ENCODE results near the gene VPS13D.
A peak's percentile ranks its signal among the peaks of the same experiment; 100 is the strongest.

VPS13D gene

DNA sequence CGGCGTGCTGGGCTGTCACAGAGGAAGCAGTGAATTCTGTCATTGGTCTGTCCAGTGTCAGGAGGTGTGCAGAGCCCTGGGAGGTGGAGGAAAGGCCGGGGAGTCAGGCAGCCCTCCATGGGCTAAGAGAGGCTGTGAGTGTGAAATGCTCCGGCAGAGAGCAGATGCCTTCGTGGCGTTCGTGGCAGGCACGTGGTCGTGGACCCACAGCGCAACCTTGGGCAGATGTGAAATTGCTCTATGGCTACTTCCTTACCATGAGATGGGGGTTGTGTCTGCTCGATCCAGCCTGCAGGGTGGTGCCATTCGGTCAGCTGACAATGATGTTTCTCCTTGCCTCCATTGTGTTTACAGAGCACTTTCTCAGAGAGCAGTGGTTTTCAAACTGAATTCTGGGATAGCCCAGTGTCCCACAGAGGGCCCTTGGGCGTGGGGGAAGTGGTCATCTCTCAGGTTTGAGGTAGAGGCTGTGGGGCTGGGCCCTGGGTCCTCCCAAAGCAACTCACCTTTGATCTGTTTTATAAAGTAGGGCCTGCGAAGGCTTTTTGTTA lies 35.1 kb upstream of the VPS13D start:
- TF ChIP-seq TEAD4 (IDR thresholded peaks at IDR 0.05) (no peak), EP300 (IDR thresholded peaks at IDR 0.05; ENCODE audit: borderline replicate concordance) (no peak), CREB1 (IDR thresholded peaks at IDR 0.05; ENCODE audit: low read depth) (no peak), YY1 (IDR thresholded peaks at IDR 0.05; ENCODE audit: low read depth) (no peak), RAD21 (IDR thresholded peaks at IDR 0.05; ENCODE audit: low read depth) (no peak), CEBPB (IDR thresholded peaks at IDR 0.05) (no peak), FOXM1 (IDR thresholded peaks at IDR 0.05; ENCODE audit: borderline replicate concordance, low read depth) (no peak), NFIC (IDR thresholded peaks at IDR 0.05) (no peak)
- TF ChIP-seq, protein P1, sequence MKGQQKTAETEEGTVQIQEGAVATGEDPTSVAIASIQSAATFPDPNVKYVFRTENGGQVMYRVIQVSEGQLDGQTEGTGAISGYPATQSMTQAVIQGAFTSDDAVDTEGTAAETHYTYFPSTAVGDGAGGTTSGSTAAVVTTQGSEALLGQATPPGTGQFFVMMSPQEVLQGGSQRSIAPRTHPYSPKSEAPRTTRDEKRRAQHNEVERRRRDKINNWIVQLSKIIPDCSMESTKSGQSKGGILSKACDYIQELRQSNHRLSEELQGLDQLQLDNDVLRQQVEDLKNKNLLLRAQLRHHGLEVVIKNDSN (IDR thresholded peaks at IDR 0.05) = no peak
- TF ChIP-seq, protein P2, sequence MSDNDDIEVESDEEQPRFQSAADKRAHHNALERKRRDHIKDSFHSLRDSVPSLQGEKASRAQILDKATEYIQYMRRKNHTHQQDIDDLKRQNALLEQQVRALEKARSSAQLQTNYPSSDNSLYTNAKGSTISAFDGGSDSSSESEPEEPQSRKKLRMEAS (IDR thresholded peaks at IDR 0.05) = no peak

DNA sequence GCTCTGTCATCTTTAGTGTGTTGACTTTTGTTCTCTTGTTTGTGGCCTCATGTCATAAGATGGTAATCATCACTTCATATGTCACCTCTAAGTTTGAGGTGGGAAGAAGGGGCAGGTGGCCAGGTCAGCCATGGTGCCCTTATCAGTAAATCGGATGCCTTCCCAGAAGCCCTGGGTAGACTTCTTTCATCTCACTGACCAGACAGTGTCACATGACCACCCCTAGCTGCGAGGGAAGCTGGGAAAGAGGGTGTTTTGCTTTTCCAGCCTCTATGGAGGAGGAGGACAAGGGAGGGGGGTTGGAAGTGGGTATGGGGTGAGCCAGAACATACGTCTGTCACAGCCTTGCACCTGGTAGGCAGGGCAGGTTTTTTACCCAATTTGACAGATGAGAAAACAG lies 34.4 kb upstream of the VPS13D start:
- TF ChIP-seq, protein P1 (IDR thresholded peaks at IDR 0.05) = peak; percentile 57
- no peak for TF ChIP-seq EGR1 (IDR thresholded peaks at IDR 0.05)

DNA sequence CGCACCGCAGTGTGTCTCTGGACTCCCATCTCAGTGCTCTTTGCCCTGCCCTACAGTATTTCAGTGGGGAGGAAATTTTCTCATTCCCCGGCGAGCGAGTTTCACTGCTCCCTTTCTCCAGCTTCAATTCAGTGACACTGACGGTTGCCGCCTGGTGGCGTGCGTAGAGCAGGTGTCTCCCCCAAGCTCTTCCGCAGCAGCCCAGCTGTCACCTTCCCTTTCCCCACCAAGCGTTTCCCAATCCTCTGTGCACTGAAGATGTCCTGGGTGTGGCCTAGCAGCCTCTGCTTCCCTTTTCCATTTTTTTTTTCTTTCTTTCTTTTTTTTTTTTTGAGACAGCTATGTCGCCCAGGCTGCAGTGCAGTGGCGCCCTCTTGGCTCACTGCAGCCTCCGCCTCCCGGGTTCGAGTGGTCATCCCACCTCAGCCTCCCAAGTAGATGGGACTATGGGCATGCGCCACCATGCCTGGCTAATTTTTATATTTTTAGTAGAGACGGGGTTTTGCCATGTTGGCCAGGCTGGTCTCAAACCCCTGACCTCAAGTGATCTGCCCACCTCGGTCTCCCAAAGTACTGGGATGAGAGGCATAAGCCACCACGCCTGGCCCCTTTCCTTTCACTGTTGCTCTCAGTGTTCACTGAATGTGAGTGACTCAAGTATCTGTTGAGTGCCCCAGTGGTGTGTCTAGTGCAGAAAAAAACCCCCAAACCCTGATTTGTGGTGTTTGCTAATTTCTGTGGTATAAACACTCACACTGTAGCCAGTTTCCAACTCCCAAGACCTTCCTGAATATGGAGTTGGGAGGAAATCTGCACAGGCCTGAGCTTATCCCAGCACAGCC lies 33.0 kb upstream of the VPS13D start:
- TF ChIP-seq, protein P2 (IDR thresholded peaks at IDR 0.05) = no peak
- peak; percentile 22; the same call in 1 of the 2 replicates for TF ChIP-seq RAD21 (IDR thresholded peaks at IDR 0.05; ENCODE audit: low read depth)

DNA sequence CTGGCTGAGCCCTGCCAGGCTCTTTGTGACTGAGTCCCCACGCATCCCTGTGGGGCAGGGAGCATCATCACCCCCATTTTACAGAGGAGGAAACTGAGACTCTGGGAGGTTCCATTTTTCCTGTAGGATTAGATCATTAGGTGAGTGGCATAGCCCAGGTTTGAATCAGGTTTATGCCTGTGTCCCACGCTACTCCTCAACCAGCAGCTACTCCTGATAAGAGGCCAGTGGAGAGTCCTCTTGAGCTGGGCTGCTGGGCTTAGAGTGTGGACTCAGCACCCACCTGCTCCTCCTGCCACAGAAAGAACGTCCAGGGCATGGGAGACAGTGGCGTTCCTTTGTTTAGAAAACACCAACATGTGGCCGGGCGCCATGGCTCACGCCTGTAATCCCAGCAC lies 32.3 kb upstream of the VPS13D start:
- TF ChIP-seq TEAD4 (IDR thresholded peaks at IDR 0.05) (no peak), CREB1 (IDR thresholded peaks at IDR 0.05; ENCODE audit: low read depth) (no peak), TCF12 (IDR thresholded peaks at IDR 0.05; ENCODE audit: low read depth) (no peak), YY1 (IDR thresholded peaks at IDR 0.05; ENCODE audit: low read depth) (no peak), EP300 (IDR thresholded peaks at IDR 0.05; ENCODE audit: borderline replicate concordance) (no peak), CEBPB (IDR thresholded peaks at IDR 0.05) (no peak), EGR1 (IDR thresholded peaks at IDR 0.05) (no peak), ZBTB7A (IDR thresholded peaks at IDR 0.05; ENCODE audit: low read depth) (no peak), RAD21 (IDR thresholded peaks at IDR 0.05; ENCODE audit: low read depth) (no peak), TAF1 (IDR thresholded peaks at IDR 0.05; ENCODE audit: low read depth) (no peak), NFIC (IDR thresholded peaks at IDR 0.05) (no peak), FOXM1 (IDR thresholded peaks at IDR 0.05; ENCODE audit: borderline replicate concordance, low read depth) (no peak)
- TF ChIP-seq, protein P1 (IDR thresholded peaks at IDR 0.05) = no peak
- TF ChIP-seq, protein P3, sequence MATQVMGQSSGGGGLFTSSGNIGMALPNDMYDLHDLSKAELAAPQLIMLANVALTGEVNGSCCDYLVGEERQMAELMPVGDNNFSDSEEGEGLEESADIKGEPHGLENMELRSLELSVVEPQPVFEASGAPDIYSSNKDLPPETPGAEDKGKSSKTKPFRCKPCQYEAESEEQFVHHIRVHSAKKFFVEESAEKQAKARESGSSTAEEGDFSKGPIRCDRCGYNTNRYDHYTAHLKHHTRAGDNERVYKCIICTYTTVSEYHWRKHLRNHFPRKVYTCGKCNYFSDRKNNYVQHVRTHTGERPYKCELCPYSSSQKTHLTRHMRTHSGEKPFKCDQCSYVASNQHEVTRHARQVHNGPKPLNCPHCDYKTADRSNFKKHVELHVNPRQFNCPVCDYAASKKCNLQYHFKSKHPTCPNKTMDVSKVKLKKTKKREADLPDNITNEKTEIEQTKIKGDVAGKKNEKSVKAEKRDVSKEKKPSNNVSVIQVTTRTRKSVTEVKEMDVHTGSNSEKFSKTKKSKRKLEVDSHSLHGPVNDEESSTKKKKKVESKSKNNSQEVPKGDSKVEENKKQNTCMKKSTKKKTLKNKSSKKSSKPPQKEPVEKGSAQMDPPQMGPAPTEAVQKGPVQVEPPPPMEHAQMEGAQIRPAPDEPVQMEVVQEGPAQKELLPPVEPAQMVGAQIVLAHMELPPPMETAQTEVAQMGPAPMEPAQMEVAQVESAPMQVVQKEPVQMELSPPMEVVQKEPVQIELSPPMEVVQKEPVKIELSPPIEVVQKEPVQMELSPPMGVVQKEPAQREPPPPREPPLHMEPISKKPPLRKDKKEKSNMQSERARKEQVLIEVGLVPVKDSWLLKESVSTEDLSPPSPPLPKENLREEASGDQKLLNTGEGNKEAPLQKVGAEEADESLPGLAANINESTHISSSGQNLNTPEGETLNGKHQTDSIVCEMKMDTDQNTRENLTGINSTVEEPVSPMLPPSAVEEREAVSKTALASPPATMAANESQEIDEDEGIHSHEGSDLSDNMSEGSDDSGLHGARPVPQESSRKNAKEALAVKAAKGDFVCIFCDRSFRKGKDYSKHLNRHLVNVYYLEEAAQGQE (IDR thresholded peaks at IDR 0.05; ENCODE audit: low read depth) = no peak
- TF ChIP-seq, protein P2 (IDR thresholded peaks at IDR 0.05) = no peak

DNA sequence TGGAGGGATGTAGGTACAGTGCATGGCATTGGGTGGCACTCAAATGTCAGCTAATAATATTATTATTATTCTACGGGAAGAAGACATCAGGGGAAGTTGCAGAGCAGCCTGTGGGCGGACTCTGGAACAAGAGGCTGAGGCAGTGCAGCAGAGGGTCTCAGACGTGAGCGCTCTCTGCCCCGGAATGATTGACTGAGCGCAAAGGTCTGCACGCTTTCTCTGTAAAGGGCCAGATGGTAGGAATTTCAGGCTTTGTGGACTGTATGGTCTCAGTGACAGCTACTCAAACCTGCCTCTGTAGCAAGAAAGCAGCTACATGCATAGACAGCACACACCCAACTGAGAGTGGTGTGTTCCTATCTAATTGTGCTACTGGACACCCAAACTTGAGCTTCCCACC lies 29.6 kb upstream of the VPS13D start:
- TF ChIP-seq NFIC (IDR thresholded peaks at IDR 0.05) (no peak), FOXM1 (IDR thresholded peaks at IDR 0.05; ENCODE audit: borderline replicate concordance, low read depth) (no peak), CREB1 (IDR thresholded peaks at IDR 0.05; ENCODE audit: low read depth) (no peak), TAF1 (IDR thresholded peaks at IDR 0.05; ENCODE audit: low read depth) (no peak), EP300 (IDR thresholded peaks at IDR 0.05; ENCODE audit: borderline replicate concordance) (no peak), TEAD4 (IDR thresholded peaks at IDR 0.05) (no peak), RAD21 (IDR thresholded peaks at IDR 0.05; ENCODE audit: low read depth) (no peak), ZBTB7A (IDR thresholded peaks at IDR 0.05; ENCODE audit: low read depth) (no peak)
- TF ChIP-seq, protein P3 (IDR thresholded peaks at IDR 0.05; ENCODE audit: low read depth) = no peak
